ENCODE measurements around the gene PLOD3.

PLOD3 gene

DNA sequence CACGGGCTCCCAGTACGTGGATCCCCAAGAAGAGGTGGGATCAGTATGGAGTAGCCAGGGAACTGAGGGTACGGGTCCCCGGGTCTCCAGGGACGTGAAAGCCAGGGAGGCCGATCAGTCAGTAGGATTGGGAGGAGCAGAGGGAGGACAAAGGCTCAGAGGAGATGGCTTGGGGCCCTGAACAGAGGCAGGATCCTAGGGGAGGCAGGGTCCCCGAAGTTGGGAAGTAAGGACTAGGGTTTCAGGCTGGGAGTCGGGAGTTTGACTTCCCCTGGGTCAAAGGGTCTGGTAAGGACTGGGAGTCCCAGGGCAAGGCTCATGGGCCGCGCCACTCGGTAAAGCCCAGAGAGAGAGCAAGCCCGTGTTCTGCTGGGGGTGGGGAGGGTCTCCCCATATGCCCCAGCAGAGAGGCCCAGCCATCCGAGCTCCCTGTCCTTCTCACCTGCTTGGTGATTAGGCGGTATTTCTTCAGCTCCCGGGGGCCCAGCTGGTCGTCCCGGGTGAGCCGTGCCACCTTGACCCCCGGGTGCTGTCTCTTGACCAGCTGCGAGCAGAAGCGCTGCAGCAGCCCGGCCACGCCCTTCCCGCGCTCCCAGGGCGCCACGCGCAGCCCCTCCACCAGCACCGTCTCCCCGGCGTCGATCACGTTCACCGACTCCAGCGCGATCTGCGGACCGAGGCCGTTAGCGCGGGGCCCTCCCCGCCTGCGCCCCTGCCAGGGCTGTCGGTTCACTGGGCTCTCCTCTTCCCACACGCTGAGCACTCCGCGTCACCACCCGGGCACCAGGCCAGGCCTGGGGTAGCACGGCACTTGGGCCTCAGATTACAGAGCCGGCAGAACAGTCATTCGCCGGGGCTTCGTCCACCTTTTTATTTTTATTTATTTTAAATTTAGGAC lies 44.3 kb downstream of the PLOD3 start:
- Histone ChIP-seq H3K27ac (ENCODE audit: low read length) (no peak overlapping the region), H3K27me3 (ENCODE audit: insufficient read depth, low read length) (peaks cover 100% of the 10 kb centered on the region), H3K4me1 (ENCODE audit: insufficient read depth, low read length) (peaks cover 23% of the 10 kb centered on the region), H3K36me3 (ENCODE audit: insufficient read depth, low read depth, low read length) (no peaks in the 10 kb centered on the region), H3K9ac (ENCODE audit: low read depth, low read length) (no peak overlapping the region), H3K4me3 (ENCODE audit: low read length) (peak overlapping the region; percentile 55; the same call in 1 of the 2 replicates), H3K9me3 (ENCODE audit: insufficient read depth, low read depth, low read length) (no peaks in the 10 kb centered on the region)

DNA sequence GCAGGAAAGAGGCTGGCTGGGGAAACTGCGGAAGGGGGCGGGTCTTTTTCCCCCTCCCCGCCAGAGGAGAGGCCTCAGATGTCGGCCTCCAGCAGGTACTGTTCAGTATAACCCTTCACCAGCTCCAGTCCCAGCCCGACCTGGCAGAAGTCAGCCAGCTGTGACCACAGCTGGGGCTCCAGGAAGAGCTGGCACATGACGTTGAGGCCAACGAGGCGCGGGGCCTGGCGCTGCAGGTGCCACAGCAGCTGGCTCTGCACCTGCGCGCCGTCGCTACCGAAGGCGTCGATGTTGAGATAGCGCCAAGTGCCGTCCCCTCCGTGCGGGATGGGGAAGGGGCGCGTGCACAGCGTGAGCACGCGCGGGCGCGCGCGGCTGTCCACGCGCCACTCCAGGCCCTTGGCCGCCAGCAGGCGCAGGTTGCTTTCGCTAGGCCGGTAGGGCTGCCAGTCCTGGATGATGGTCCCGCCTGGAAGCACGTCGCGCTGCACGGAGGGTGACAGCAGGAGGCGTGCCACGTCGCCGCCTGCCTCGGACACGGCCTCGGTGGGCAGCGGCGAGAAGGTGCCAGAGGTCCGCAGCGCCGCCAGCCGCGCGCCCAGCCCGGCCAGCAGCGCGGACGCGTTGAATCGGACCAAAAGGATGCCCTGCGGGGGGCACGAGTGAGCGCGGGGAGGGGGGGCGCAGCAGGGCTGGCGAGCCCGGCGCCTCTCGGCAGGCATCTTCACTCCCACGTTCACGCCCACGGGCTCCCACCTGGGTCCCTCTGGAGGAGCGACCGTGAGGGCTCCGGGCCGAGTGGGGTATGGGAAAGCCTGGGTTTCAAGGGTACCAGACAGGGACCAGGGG lies 45.2 kb downstream of the PLOD3 start:
- Histone ChIP-seq H3K4me1 (ENCODE audit: insufficient read depth, low read length) (peaks cover 29% of the 10 kb centered on the region), H3K27me3 (ENCODE audit: insufficient read depth, low read length) (peaks cover 100% of the 10 kb centered on the region), H3K27ac (ENCODE audit: low read length) (no peak overlapping the region), H3K36me3 (ENCODE audit: insufficient read depth, low read depth, low read length) (no peaks in the 10 kb centered on the region), H3K9me3 (ENCODE audit: insufficient read depth, low read depth, low read length) (no peaks in the 10 kb centered on the region), H3K9ac (ENCODE audit: low read depth, low read length) (no peak overlapping the region), H3K4me3 (ENCODE audit: low read length) (peak overlapping the region; percentile 55; the same call in 1 of the 2 replicates)

DNA sequence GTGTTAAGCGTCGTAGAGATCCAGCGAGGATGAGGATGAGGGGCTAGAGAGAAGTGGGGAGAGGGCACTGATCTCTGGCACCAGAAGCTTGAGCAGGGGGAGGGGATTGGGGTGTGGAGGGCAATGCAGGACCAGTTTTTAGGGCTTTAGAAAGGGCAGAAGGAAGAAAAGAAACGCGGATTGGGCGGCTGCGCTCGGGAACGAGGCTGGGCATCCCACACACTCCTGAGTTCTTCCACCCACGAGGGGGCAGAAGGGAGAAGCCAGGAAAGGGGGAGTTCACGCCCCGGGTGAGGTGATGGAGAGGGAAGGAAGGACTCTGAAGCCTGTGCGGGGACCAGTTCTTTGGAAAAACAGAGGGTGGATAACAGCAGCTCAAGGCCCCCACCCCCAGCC lies 45.9 kb downstream of the PLOD3 start:
- peak overlapping the region; percentile 55; the same call in 1 of the 2 replicates for H3K4me3 ChIP-seq (ENCODE audit: low read length)
- no peaks in the 10 kb centered on the region for H3K36me3 ChIP-seq (ENCODE audit: insufficient read depth, low read depth, low read length)
- H3K4me1 ChIP-seq (ENCODE audit: insufficient read depth, low read length), result peaks cover 29% of the 10 kb centered on the region
- no peak overlapping the region for H3K27ac ChIP-seq (ENCODE audit: low read length)
- H3K27me3 ChIP-seq (ENCODE audit: insufficient read depth, low read length), result peaks cover 100% of the 10 kb centered on the region
- no peak overlapping the region for H3K9ac ChIP-seq (ENCODE audit: low read depth, low read length)
- H3K9me3 ChIP-seq (ENCODE audit: insufficient read depth, low read depth, low read length), result no peaks in the 10 kb centered on the region

DNA sequence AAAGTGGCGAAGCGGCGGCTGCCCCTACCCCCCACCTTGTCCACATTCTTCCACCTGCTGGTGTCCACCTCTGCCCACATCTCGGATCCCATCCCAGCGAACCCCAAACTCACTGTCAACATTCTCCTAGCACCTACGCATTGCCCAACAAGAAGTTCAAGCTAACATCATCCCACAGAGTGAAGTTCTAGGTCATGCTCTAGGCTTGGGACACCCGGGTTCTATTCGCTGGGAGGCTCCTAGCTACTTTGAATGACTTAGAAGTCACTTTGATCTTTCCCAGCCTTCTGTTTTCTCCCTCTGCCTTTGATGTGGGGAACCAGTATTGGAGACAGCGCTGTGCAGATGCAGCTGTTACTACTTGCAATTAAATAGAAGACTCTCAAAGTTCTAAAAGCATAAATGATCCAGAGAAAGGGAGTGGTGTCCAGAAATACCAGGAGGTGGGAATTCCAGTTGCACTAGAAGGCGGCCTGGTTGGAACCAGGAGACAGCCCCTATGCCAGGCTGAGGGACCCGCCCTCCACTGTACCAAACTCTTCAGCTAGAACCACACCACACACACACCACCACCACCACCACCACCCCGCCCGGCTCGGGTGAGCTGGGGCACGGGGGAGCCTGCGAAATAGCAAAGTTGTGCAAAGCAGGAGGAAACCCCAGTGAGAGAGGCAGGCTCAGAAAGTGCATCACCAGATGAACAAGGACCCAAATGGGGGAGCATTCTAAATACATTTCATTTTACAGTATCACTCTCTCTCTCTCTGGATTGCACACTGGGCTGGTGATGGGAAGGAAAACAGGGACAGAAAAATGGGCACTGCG lies 46.6 kb downstream of the PLOD3 start:
- no peak overlapping the region for H3K27ac ChIP-seq (ENCODE audit: low read length)
- H3K4me3 ChIP-seq (ENCODE audit: low read length), result peak overlapping the region; percentile 75; the same call in 1 of the 2 replicates
- no peak overlapping the region for H3K9ac ChIP-seq (ENCODE audit: low read depth, low read length)
- no peaks in the 10 kb centered on the region for H3K36me3 ChIP-seq (ENCODE audit: insufficient read depth, low read depth, low read length)
- H3K4me1 ChIP-seq (ENCODE audit: insufficient read depth, low read length), result peaks cover 29% of the 10 kb centered on the region
- H3K9me3 ChIP-seq (ENCODE audit: insufficient read depth, low read depth, low read length), result no peaks in the 10 kb centered on the region
- peaks cover 100% of the 10 kb centered on the region for H3K27me3 ChIP-seq (ENCODE audit: insufficient read depth, low read length)

DNA sequence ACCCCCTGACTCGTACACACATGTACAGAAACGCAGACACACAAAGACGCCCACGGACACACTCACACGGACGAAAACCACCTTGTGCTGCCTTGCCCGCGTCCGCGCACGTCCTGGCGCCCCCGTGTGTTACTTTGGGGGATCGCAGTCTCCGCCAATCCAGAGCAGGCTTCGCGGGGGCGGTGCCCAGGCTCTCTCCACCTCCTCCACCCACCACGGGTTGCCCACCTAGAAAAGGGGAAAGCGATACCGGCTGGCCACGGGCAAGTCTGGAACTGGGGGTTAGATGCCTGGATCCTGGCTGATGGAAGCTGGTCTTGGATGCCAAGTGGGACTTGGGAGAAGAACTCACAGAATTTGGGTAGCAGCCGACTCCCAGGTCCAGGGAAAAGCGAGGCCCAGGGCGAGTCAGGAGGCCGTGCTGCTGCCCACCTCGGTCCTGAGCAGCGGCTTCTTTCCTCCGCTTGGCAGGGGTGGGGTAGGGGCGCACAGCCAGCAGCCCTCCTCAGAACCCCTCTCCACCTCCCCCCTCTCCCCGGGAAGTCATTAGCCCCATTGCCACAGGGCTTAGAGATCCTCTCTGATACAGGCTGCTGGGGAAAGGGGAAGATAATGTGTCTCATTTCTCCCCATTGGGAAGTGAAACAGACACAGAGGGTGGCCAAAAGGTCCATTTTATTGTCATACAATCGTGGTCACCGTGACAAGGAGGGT lies 47.4 kb downstream of the PLOD3 start:
- Histone ChIP-seq H3K27ac (ENCODE audit: low read length) (no peak overlapping the region), H3K4me3 (ENCODE audit: low read length) (peak overlapping the region; percentile 75), H3K4me1 (ENCODE audit: insufficient read depth, low read length) (peaks cover 30% of the 10 kb centered on the region), H3K36me3 (ENCODE audit: insufficient read depth, low read depth, low read length) (no peaks in the 10 kb centered on the region), H3K27me3 (ENCODE audit: insufficient read depth, low read length) (peaks cover 99% of the 10 kb centered on the region), H3K9ac (ENCODE audit: low read depth, low read length) (no peak overlapping the region), H3K9me3 (ENCODE audit: insufficient read depth, low read depth, low read length) (no peaks in the 10 kb centered on the region)

DNA sequence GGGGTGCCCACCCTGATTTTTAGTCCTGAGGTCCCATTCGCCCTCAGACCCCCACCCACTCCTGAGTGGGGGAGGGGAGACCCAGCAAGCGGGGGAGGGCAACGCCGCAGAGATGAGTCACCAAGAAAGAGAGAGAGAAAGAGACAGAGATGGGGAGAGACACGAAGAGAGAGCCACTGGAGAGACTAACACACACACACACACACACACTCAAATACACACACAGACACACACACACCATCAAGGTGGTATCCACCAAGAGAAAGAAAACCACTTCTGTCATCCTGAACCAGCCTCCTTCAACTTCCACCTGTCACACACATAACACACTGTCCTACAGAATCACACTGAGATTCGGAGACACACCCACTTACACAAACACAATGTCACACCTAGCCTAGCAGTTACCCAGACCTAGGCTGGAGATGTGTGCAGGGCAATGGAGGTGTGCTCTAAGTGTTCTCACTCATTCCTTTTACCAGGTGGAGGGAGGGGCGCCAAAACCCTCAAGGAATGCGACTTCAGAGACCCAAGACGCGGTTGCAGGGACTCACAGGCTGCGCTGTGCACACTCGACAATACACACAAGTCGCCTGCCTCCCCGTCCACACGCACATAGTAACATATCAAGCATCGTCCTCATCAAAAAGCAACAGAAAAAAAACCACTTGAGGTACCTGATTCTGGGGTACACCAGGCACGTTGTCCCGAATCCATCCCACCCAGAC lies 48.1 kb downstream of the PLOD3 start:
- peak overlapping the region; percentile 75 for H3K4me3 ChIP-seq (ENCODE audit: low read length)
- no peaks in the 10 kb centered on the region for H3K9me3 ChIP-seq (ENCODE audit: insufficient read depth, low read depth, low read length)
- no peaks in the 10 kb centered on the region for H3K36me3 ChIP-seq (ENCODE audit: insufficient read depth, low read depth, low read length)
- peaks cover 31% of the 10 kb centered on the region for H3K4me1 ChIP-seq (ENCODE audit: insufficient read depth, low read length)
- peaks cover 99% of the 10 kb centered on the region for H3K27me3 ChIP-seq (ENCODE audit: insufficient read depth, low read length)
- H3K9ac ChIP-seq (ENCODE audit: low read depth, low read length), result no peak overlapping the region
- no peak overlapping the region for H3K27ac ChIP-seq (ENCODE audit: low read length)

DNA sequence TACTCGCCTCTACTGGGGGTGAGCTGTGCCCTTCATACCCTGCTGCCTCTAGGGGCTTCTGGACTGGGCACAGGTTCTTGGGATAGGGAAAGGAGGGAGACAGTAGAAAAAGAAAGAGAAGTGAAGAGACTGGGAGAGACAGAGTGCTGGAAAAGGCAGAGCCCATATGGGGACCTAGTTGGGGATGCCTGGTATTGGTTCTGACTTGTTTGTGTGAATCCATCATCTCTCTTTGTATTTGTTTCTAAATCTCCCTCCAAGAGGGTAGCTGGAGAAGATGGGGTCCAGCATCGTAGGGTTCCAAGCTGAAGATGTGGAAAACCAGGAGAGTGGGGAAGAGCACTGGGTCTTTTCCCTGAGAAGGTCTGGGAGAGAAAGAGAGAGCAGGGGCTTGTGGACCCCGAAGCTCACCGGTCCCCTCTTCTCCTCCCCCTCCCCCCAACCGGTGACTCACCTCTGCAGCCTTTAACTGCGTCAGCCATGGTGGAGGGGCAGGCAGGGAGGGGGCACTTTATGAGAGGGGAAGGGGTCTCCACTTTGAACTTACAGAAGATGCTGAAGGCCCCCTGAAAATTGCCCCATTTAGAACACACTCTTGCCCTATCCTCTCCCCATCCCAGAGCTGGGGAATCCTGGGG lies 48.9 kb downstream of the PLOD3 start:
- Histone ChIP-seq H3K9me3 (ENCODE audit: insufficient read depth, low read depth, low read length) (no peaks in the 10 kb centered on the region), H3K27ac (ENCODE audit: low read length) (no peak overlapping the region), H3K9ac (ENCODE audit: low read depth, low read length) (no peak overlapping the region), H3K4me1 (ENCODE audit: insufficient read depth, low read length) (peaks cover 31% of the 10 kb centered on the region), H3K4me3 (ENCODE audit: low read length) (peak overlapping the region; percentile 75; the same call in 1 of the 2 replicates), H3K27me3 (ENCODE audit: insufficient read depth, low read length) (peaks cover 99% of the 10 kb centered on the region), H3K36me3 (ENCODE audit: insufficient read depth, low read depth, low read length) (no peaks in the 10 kb centered on the region)

DNA sequence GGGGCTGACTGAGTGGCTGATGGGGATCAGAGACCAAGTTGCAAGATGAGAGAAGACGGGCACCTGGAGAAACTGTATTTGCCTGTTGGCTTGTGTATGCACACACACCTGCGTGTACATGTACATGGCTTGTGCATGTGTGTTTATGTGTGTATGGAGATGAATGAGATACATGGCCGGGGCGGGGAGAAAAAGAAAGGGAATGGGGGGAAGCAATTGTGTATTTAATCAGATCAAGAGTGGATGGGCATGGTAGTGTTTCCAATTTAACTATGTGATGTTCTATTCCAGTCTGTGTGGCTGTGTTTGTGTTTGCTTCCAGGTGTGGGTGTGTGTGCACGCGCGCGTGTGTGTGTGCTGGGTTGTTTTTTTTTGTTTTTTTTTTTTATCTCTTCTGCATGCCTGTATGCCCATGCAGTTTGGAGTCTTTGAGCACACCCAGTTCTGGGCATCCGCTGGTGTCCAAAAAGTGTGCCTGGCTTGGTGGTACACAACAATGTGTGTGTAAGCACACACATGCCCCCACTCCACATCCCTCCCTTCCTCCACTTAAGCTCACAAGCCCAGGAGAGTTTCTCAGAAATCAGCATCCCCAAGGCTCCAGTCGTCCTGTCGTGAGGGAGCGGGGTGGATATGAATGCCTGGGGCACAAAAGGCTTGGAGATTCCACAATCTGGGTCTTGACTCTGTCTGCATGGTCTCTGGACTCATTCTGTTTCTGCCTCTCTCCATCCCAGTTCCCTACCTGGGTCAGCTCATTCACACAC lies 49.6 kb downstream of the PLOD3 start:
- Histone ChIP-seq H3K4me3 (ENCODE audit: low read length) (peak overlapping the region; percentile 75; the same call in 1 of the 2 replicates), H3K36me3 (ENCODE audit: insufficient read depth, low read depth, low read length) (no peaks in the 10 kb centered on the region), H3K4me1 (ENCODE audit: insufficient read depth, low read length) (peaks cover 31% of the 10 kb centered on the region), H3K9me3 (ENCODE audit: insufficient read depth, low read depth, low read length) (no peaks in the 10 kb centered on the region), H3K27me3 (ENCODE audit: insufficient read depth, low read length) (peaks cover 95% of the 10 kb centered on the region), H3K9ac (ENCODE audit: low read depth, low read length) (no peak overlapping the region), H3K27ac (ENCODE audit: low read length) (no peak overlapping the region)

DNA sequence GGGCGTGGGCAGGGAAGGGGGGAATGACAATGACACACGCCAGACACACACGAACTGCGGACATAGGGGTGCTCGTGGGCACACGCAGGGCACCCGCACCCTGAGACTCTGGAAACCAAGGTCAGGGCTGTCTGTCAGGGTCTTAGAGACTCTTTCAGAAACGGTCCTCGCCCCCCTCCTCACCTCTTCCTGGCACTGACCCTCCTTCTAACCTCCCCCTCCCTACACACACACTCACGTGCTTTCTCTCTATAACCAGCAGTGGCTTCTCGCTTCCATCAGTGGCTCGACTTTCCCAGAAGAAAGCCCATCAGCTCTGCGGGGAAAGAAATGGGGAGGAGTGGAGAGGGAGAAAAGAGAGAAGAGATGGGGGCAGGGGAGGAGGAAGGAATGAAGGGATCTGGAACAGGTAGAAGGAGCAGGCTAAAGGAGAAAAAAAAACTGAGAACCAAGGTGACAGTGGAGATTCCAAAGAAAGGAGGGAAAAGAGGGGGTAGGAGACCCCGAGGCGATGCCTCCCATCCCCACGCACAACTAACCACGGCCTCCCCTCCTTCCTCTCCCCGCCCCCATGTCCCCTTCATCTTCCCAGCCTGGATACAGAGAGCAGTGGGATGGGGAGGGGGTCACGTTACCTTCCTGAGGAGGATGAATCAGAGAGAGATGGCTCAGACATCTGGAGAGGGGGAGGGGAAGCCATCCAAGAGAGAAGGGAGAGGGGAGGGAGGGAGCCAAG lies 50.3 kb downstream of the PLOD3 start:
- no peak overlapping the region; the same call in 1 of the 2 replicates for H3K9ac ChIP-seq (ENCODE audit: low read depth, low read length)
- no peak overlapping the region for H3K27ac ChIP-seq (ENCODE audit: low read length)
- H3K9me3 ChIP-seq (ENCODE audit: insufficient read depth, low read depth, low read length), result no peaks in the 10 kb centered on the region
- H3K36me3 ChIP-seq (ENCODE audit: insufficient read depth, low read depth, low read length), result no peaks in the 10 kb centered on the region
- peaks cover 34% of the 10 kb centered on the region for H3K4me1 ChIP-seq (ENCODE audit: insufficient read depth, low read length)
- peaks cover 94% of the 10 kb centered on the region for H3K27me3 ChIP-seq (ENCODE audit: insufficient read depth, low read length)
- peak overlapping the region; percentile 75 for H3K4me3 ChIP-seq (ENCODE audit: low read length)

Measured in iPS-20b (cell line).